ENCODE measurements around the gene GPC3.

- TF ChIP-seq CTCF (IDR thresholded peaks at IDR 0.05), result no peak
- TF ChIP-seq ZFX (IDR thresholded peaks at IDR 0.05; ENCODE audit: borderline replicate concordance), result no peak
Observed at GRCh38 chrX:133956570-133957340, 28.6 kb downstream of the GPC3 start.
